HG03442 (cell line): Measurements from ENCODE around the gene CELA1.

Experiments
- ATAC-seq: cut with Tn5 transposase; IDR thresholded peaks from one replicate; pipeline ENCODE4 v1.9.1; 2021; ENCODE audit warnings: mild to moderate bottlenecking, moderate library complexity; ENCODE audit not compliant: unreplicated experiment

The CELA1 gene

GRCh38 chr12:51346581-51346980, at the start of gene CELA1:
Gene CELA1 (minus strand): TSS chr12:51346679. CDS start chr12:51346638, 41 bp downstream.
- ATAC-seq = no peak

GRCh38 chr12:51395283-51396230, 49.1 kb upstream of the CELA1 start:
- ATAC-seq = peak; percentile 38

GRCh38 chr12:51393676-51394545, 47.4 kb upstream of the CELA1 start:
- no peak for ATAC-seq

GRCh38 chr12:51392556-51393237, 46.2 kb upstream of the CELA1 start:
- no peak for ATAC-seq

DNA sequence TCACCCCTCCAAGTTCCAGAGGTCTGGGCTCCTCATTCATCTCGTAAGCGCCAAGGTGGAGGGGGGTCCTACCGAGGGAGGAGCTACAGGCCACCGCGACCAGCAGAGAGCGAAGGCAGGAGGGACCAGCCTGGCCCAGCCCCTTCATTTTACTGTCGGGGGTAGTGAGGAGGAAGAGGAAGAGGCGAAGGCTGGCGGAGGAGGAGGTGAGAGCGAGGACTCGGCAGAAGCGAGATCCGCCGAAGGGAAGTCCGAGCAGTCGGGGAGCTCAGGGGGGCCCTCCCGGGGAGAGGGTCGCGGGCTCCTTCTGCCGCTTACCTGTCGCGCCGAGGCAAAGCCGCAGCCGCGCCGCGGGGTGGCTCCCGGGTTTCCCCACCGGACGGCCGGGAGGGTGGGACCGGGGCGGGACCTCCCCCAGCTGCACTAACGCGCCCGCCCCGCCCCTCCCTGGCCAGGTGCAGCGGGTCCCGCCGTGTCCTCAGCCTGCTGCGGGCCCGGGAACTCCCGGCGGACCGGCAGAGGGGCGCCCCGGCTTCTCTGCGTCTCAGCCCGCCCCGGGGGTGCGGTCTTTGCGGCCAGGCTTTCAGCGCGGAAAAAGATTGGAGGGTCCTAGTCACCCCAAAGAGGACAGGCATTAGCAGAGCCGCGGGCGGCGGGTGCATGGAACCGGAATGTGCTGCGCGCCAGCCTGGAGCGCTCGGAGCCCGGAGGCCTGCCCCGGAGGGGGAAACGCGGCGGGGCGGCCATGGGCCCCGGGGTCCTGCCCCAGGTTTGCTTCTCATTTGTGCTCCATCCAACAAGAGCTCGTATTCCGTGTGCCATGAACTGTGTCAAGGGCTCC, 45.0 kb upstream of the CELA1 start, which contains the start of gene GALNT6:
Gene GALNT6, minus strand, starts transcription at position 124 of the 841 bp plus-strand sequence. CDS start 11,625 bp downstream, outside the sequence.
- peak; percentile 41 for ATAC-seq

DNA sequence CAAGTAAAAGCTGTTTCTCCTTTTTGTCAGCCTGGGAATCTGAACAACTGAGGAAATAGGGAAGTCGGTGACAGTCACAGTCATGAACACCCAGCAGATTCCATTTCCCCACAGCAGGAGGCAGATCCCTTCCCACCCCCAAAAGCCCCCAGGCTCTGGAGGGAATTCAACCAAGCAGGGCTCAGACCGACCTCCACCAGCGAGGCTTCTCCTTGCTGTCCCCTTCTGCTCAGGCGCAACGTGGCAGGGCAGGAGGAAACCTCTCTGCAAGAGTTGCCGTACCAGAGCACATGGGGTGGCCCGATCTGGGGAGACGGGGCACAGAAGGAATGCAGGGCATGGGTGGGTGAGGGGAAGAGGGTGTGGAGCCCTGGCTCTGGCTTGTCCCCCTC, 44.4 kb upstream of the CELA1 start:
- no peak for ATAC-seq

DNA sequence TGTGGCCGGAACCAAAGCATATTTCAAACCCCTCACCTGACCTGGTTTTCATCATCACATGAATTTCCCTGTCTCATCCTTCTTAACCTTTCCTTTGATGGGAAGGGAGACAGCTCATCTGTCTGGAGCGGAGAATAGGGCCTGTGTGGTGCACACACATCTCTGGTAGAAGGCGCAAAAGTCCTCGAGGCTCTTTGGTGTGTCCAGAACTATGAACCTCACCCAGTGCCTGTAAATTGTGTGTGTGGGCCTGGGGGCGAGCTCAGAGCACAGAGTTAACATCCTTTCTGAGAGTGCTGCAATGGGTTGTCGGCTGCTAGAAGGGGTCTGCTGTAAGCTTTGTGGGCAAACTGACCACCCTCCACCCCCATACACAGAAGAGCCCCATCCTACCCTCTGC, 44.0 kb upstream of the CELA1 start:
- ATAC-seq = no peak

- no peak for ATAC-seq
These were observed 43.0 kb upstream of the CELA1 start for GRCh38 chr12:51389302-51389999.

DNA sequence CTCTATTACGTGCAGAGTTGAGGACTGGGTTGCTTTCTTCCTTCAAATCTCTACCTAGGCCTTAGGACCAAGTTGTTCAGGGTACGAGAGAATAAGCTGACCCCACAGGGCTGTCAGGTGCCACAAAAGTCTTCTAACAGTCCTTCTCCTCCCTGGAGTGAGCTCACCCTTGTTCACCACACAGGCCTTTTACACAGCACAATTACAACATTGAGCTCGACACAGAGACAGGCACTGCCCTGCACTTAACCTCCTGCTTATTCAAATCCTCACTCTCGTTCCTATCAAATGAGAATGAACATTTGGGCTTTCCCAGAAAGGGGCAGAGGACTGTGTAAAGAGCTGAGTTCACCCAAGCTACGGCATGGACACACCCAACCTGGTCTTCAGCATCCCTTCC, 42.4 kb upstream of the CELA1 start:
- ATAC-seq = no peak

DNA sequence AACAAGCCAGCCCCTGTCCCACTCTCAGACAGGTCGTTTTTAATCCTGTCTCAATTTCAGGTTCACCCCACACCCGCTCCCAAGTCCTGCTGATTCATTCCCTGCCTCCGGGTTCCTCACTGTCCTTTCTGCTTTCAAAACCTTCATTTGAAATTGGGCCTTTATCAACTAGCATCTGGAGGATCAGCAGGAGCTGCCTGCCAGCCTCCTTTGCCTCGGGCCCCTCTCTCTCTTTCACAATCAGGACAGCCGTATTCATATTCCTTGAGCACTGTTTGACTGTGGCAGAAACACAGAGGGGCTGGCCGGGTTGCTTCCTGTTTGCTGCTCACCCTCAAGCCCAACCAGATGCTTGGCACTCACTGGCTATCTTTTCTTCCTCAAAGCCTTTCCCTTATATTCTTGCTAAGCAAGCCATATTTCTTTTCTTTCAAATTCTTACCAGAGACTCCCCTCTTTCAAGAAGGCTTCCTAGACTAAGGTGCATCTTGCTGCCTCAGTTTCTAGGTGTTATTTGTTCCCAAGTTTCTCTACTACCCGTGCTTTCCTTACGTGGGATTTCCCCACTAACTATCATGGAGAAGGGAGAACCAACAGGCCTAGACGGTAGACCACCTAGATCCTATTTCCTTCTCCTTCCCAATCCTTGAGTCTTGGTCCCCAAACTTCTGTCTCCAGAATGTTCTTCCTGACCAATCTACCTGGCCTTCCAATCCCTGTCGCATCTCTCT, 41.8 kb upstream of the CELA1 start:
- no peak for ATAC-seq

DNA sequence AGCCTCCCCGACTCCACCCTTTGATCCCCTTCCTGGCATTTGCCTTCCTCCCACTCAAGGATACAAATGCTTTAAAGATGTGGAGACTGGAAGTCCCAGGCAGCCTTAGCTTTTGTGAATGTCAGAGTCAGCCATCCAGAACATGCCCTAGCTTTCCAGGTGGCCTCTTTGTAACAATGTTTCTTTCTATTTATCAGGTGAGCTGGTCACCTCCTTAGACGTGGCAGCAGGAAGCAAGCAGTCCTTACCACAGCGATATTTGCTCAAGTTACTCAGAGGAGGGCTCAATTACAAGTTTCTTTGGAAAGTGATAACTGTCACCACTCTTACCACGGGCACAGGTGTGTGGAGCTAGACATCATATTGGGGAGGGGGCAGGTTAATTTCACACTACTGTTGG, 39.9 kb upstream of the CELA1 start:
- no peak for ATAC-seq

DNA sequence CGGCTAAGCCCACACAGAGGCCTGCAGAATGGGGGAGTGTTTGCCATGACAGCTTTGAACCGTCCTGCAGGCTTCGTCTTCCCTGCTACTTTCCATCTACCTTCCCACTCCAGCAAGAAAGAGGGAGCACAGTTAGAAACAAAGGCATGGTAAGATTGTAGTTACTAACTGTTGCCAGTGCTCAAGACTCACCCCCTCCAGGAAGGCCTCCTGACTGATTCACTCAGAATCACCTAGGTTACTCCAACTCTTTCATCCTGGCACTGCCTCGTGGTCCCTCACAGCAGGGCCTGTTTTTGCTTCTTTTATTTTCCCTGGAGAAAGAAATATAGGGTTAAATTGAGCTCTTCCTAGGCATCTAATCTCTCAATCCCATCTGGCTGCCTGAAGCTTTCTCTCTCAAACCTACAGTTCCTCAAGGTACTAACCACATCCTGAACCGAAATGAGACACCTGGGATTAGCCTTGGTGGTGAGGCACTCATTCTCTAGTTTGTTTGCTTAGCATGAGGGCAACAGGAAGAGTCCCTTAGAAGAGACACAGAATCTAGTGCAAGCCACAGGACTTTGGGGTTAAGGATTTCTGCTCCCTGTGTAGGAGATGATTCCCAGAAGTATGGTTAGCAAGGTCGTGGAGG, 36.9 kb upstream of the CELA1 start:
- ATAC-seq = no peak

DNA sequence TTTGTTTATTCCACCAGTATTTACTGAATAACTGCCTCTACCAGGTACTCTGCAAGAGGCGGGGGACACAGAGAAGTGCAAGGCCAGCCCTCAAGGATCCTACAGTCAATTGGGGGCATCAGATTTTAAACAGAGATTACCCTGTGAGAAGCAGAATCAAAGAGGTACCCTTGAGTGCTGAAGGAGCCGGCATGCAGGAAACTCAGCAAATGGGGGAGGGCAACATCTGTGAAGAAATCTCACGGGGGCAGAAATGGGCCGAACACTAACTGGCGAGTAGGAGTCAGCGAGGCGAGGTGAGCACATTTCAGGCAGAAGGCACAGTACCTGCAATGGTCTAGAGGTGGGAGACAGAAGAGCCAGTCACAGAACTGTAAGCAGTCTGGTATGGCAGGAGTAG, 35.7 kb upstream of the CELA1 start:
- no peak for ATAC-seq

DNA sequence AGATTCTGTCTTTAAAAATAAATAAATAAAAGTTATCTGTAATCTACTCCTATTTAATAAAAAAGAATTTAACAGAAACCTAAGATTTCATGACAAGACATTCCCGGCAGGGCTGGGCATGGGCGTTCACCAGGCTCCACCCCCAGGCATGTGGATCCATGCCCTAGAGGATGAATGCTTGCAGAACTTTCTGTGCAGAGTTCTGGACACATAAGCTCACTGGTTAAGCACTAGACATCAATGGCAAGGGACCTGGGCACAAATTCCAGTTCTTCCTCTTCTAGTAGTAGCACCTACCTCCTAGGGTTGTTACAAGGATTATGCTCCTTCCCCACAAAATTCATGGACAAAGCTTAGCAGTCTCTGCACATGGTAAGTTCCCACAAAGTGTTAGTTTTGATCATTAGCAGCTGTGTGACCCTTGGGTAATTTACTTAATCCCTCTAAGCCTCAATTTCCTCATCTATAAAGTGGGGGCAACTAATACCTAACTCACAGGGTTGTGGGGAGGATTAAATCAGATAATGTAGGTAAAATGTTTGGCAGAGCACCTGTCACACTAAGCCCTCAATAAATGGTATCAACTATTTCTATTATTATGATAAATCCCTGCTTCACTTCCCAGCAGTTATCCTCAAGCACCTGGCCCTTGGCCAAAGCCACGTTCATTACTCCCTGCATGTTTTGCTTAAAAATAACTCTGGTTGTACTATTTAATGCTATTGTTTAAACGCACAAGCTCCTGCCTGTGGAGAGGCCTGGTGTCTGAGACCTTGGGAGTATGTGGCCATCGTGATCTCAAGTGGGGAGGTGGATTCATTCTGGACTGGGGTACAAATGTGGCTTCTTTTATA, 35.0 kb upstream of the CELA1 start:
- no peak for ATAC-seq

- ATAC-seq = no peak
These were observed 33.1 kb upstream of the CELA1 start for GRCh38 chr12:51379571-51379970.

- no peak for ATAC-seq
These were observed 32.3 kb upstream of the CELA1 start for GRCh38 chr12:51378749-51379148.
